K562 (cell line): Measurements from ENCODE around the gene CAB39. TPM values are rescaled to one million over a fixed set of nuclear protein-coding genes. Genes with fewer than 3 reads are reported as not detected.

Experiments
- ATF7 ChIP-seq: fragments of 450-650 bp; IDR thresholded peaks from 2 replicates; pipeline ENCODE4 v1.7.1; 2014; ENCODE audit warnings: mild to moderate bottlenecking, moderate library complexity
- BACH1 ChIP-seq: fragments of 200-800 bp; sonication (Bioruptor generic); IDR thresholded peaks from 2 replicates; pipeline ENCODE4 v1.6.1; 2016; ENCODE audit warnings: missing genetic modification characterization, missing compliant biosample characterization
- CREM ChIP-seq: IDR thresholded peaks from 2 replicates; pipeline ENCODE4 v1.6.1; 2014; ENCODE audit warnings: antibody characterized with exemption, low read depth
- EP400 ChIP-seq: fragments of 450-650 bp; IDR thresholded peaks from 2 replicates; pipeline ENCODE4 v1.6.1; 2017; ENCODE audit warnings: antibody characterized with exemption, mild to moderate bottlenecking, moderate library complexity
- GTF3C2 ChIP-seq: IDR thresholded peaks from 3 replicates; pipeline ENCODE4 v1.6.1; 2011; ENCODE audit warnings: borderline replicate concordance, mild to moderate bottlenecking, moderate library complexity; ENCODE audit not compliant: insufficient read length; ENCODE audit errors: extremely low read depth
- JUN ChIP-seq, 2 experiments: sonication (generic) in 1 of 2; formaldehyde crosslinking in 1 of 2; IDR thresholded peaks; 2 replicates each; pipeline versions ENCODE4 v1.6.1 to v1.8.0; 2012 to 2022; ENCODE audit warnings: borderline replicate concordance in 2 of 2, mild to moderate bottlenecking in 2 of 2, improper control_type of control experiment in 1 of 2, low read depth in 1 of 2, low read length in 1 of 2, missing genetic modification reagents in 1 of 2
- MTA3 ChIP-seq: fragments of 450-650 bp; formaldehyde crosslinking; IDR thresholded peaks from 2 replicates; pipeline ENCODE4 v1.6.1; 2017; ENCODE audit warnings: mild to moderate bottlenecking, borderline replicate concordance
- RREB1 ChIP-seq: fragments of 250-450 bp; sonication (Bioruptor Pico); IDR thresholded peaks from 2 replicates; pipeline ENCODE4 v1.4.0; 2020
- SMARCA5 ChIP-seq: fragments of 450-650 bp; IDR thresholded peaks from 2 replicates; pipeline ENCODE4 v1.6.1; 2016
- SRF ChIP-seq, 2 experiments: fragments of 250-450, 450-650 bp in 1 of 2; sonication (Bioruptor Pico) in 1 of 2; sonication (generic) in 1 of 2; formaldehyde crosslinking; IDR thresholded peaks; 2 replicates each; pipeline versions ENCODE4 v1.5.0 to v1.5.1; 2020 to 2022; ENCODE audit warnings: mild to moderate bottlenecking in 1 of 2, missing genetic modification reagents in 1 of 2
- YY1 ChIP-seq, 3 experiments: IDR thresholded peaks; 2 replicates each; pipeline ENCODE4 v1.6.1; 2011; ENCODE audit warnings: low read length in 2 of 3, mild to moderate bottlenecking in 2 of 3, moderate library complexity in 2 of 3, borderline replicate concordance in 1 of 3, control low read depth in 1 of 3, low read depth in 1 of 3; ENCODE audit not compliant: insufficient read depth in 3 of 3, insufficient replicate concordance in 2 of 3, control insufficient read depth in 1 of 3, insufficient read length in 1 of 3; ENCODE audit errors: extremely low read depth in 1 of 3
- ZBTB9 ChIP-seq: fragments of 450-650 bp; formaldehyde crosslinking; IDR thresholded peaks from 2 replicates; pipeline ENCODE4 v1.4.0; 2020; ENCODE audit warnings: mild to moderate bottlenecking, moderate library complexity
- ZNF175 ChIP-seq: fragments of 200-800 bp; sonication (Bioruptor generic); IDR thresholded peaks from 2 replicates; pipeline ENCODE4 v1.6.1; 2016; ENCODE audit warnings: low read depth, mild to moderate bottlenecking, missing genetic modification characterization, missing compliant biosample characterization
- polyA plus RNA-seq, 8 experiments: library from polyadenylated mRNA; depleted of rRNA in 4 of 8; stranded (reverse) in 5 of 8; unstranded in 3 of 8; fragments of >200 nt; fragmentation: Nextera tagmentation in 2 of 8; fragmentation: Illumina TruSeq in 1 of 8; extraction: Ambion mirVana in 2 of 8; extraction: Trizol in 1 of 8; gene quantifications; 2 replicates each; pipeline versions ENCODE4 v1.2.1 to v1.2.3, GENCODE V29; 2011 to 2014; ENCODE audit warnings: inconsistent platforms in 1 of 8, missing spikeins in 1 of 8
- total RNA-seq, 7 experiments: library from RNA; depleted of rRNA in 6 of 7; stranded (reverse); fragments of >200 nt in 6 of 7; fragmentation: Illumina TruSeq in 2 of 7; extraction: Trizol in 2 of 7; gene quantifications; 2 replicates each; pipeline versions ENCODE4 v1.2.1 to v1.2.3, GENCODE V29; 2011 to 2021; ENCODE audit warnings: low replicate concordance in 1 of 7

The CAB39 gene
- total and polyA plus RNA-seq, 9 of the 15 experiments (the other 6 are each of a cell fraction or from before 2014, with no cell fraction given): 27.2 to 94.4 (median 70.1) TPM

GRCh38 chr2:230666885-230667712 lies 45.5 kb upstream of the CAB39 start (continued):
- peak; percentile 38 for TF ChIP-seq EP400
- peak; percentile 57; the same call in 1 of the 2 replicates for TF ChIP-seq ZNF175 (CRISPR knock-in tag)
- TF ChIP-seq RREB1 (CRISPR knock-in tag): no peak
- TF ChIP-seq GTF3C2: no peak
- no peak for TF ChIP-seq YY1 (IDR thresholded peaks at IDR 0.05; ENCODE audit: borderline replicate concordance in 1 of 3, control insufficient read depth in 1 of 3, extremely low read depth in 1 of 3, insufficient read depth in 3 of 3, insufficient read length in 1 of 3, insufficient replicate concordance in 2 of 3, low read depth in 1 of 3, low read length in 2 of 3)
- TF ChIP-seq SRF (CRISPR knock-in tag; IDR thresholded peaks at IDR 0.05): peak; percentile 52 to 96; a peak in 2 of 4 replicates
- 0 out of 2 replicates have a peak, but pooled peaks have one; percentile 25 for TF ChIP-seq ZBTB9
- peak; percentile 88 for TF ChIP-seq CREM
- peak; percentile 57; the same call in 1 of the 2 replicates for TF ChIP-seq BACH1 (tag)
- TF ChIP-seq ATF7: peak; percentile 96
- no peak for TF ChIP-seq SMARCA5
- peak; percentile 81 for TF ChIP-seq JUN (IDR thresholded peaks at IDR 0.05; ENCODE audit: borderline replicate concordance, low read depth, low read length)
- TF ChIP-seq JUN (CRISPR knock-in tag; IDR thresholded peaks at IDR 0.05; ENCODE audit: borderline replicate concordance): no peak
- TF ChIP-seq MTA3: no peak
